Ishikawa (cell line): Measurements from ENCODE around the gene NHS.

Source experiments
- CEBPB ChIP-seq: IDR thresholded peaks from 2 replicates; pipeline ENCODE4 v1.6.1; 2012
- CREB1 ChIP-seq: IDR thresholded peaks from 2 replicates; pipeline ENCODE4 v1.6.1; 2012; ENCODE audit warnings: low read depth
- EGR1 ChIP-seq: IDR thresholded peaks from 2 replicates; pipeline ENCODE4 v1.6.1; 2012
- EP300 ChIP-seq: IDR thresholded peaks from 2 replicates; pipeline ENCODE4 v1.6.1; 2012; ENCODE audit warnings: borderline replicate concordance
- FOXM1 ChIP-seq: IDR thresholded peaks from 2 replicates; pipeline ENCODE4 v1.6.1; 2012; ENCODE audit warnings: low read depth, borderline replicate concordance
- MAX ChIP-seq: IDR thresholded peaks from 2 replicates; pipeline ENCODE4 v1.6.1; 2012
- NFIC ChIP-seq: IDR thresholded peaks from 2 replicates; pipeline ENCODE4 v1.6.1; 2012
- RAD21 ChIP-seq: IDR thresholded peaks from 2 replicates; pipeline ENCODE4 v1.6.1; 2012; ENCODE audit warnings: low read depth
- TAF1 ChIP-seq: IDR thresholded peaks from 2 replicates; pipeline ENCODE4 v1.6.1; 2012; ENCODE audit warnings: low read depth, mild to moderate bottlenecking
- TCF12 ChIP-seq: IDR thresholded peaks from 2 replicates; pipeline ENCODE4 v1.6.1; 2012; ENCODE audit warnings: low read depth
- TEAD4 ChIP-seq: IDR thresholded peaks from 2 replicates; pipeline ENCODE4 v1.6.1; 2012
- USF1 ChIP-seq: IDR thresholded peaks from 2 replicates; pipeline ENCODE4 v1.6.1; 2012
- YY1 ChIP-seq: IDR thresholded peaks from 2 replicates; pipeline ENCODE4 v1.6.1; 2012; ENCODE audit warnings: low read depth
- ZBTB7A ChIP-seq: IDR thresholded peaks from 2 replicates; pipeline ENCODE4 v1.6.1; 2012; ENCODE audit warnings: low read depth
- TF ChIP-seq, protein P1 (sequence below): IDR thresholded peaks from 2 replicates; pipeline ENCODE4 v1.6.1; 2012; ENCODE audit warnings: low read depth, mild to moderate bottlenecking

NHS gene

GRCh38 chrX:17560385-17560784 lies 185.4 kb downstream of the NHS start:
- TF ChIP-seq NFIC, result no peak
- no peak for TF ChIP-seq CREB1
- TF ChIP-seq ZBTB7A, result no peak
- TF ChIP-seq USF1, result no peak

DNA sequence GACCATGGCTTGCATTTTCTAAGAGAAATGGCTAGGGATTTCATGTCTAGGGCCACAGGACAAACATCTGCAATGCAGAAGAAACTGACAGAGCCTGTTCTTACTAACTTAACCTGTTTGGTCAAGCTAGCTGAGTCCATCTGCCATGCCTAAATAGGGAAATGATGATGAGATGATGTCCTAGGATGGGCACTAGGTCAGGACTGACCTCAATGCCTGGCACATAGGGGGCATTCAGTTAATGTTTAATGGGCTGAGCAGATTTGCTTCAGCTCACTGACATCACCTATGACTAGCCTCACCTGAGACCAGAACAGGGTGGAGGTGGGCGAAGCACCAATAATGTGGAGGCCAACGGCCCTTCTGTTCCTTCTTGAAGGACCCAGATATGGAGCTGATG lies 188.1 kb downstream of the NHS start:
- TF ChIP-seq TEAD4 (no peak), EGR1 (no peak), CEBPB (no peak), FOXM1 (no peak), TAF1 (no peak), USF1 (no peak), NFIC (no peak), TCF12 (no peak), CREB1 (no peak), RAD21 (no peak), YY1 (no peak), MAX (no peak), EP300 (no peak), ZBTB7A (no peak)
- TF ChIP-seq, protein P1, sequence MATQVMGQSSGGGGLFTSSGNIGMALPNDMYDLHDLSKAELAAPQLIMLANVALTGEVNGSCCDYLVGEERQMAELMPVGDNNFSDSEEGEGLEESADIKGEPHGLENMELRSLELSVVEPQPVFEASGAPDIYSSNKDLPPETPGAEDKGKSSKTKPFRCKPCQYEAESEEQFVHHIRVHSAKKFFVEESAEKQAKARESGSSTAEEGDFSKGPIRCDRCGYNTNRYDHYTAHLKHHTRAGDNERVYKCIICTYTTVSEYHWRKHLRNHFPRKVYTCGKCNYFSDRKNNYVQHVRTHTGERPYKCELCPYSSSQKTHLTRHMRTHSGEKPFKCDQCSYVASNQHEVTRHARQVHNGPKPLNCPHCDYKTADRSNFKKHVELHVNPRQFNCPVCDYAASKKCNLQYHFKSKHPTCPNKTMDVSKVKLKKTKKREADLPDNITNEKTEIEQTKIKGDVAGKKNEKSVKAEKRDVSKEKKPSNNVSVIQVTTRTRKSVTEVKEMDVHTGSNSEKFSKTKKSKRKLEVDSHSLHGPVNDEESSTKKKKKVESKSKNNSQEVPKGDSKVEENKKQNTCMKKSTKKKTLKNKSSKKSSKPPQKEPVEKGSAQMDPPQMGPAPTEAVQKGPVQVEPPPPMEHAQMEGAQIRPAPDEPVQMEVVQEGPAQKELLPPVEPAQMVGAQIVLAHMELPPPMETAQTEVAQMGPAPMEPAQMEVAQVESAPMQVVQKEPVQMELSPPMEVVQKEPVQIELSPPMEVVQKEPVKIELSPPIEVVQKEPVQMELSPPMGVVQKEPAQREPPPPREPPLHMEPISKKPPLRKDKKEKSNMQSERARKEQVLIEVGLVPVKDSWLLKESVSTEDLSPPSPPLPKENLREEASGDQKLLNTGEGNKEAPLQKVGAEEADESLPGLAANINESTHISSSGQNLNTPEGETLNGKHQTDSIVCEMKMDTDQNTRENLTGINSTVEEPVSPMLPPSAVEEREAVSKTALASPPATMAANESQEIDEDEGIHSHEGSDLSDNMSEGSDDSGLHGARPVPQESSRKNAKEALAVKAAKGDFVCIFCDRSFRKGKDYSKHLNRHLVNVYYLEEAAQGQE, result no peak

DNA sequence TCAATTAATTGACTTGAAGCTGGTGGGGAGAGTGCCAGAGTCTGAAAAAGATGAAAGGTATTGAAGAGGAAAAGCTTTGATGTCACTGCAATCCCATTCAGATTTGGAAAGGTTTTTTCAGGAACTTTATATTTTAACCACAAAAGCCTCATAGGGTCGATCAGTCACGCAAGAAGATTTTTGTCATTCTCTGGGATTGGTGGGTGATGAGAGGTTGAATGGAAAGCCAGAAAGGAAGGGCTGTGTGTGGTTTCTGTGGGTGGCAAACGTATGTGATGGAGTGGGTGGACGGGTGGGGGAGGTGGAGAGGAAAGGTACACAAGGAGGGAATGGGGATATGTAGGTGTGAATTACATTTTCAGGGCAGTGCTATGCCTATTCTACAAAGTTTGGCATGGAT lies 188.5 kb downstream of the NHS start:
- TF ChIP-seq ZBTB7A (no peak), EP300 (no peak), CEBPB (no peak), TAF1 (no peak), TCF12 (no peak), USF1 (no peak), CREB1 (no peak)

DNA sequence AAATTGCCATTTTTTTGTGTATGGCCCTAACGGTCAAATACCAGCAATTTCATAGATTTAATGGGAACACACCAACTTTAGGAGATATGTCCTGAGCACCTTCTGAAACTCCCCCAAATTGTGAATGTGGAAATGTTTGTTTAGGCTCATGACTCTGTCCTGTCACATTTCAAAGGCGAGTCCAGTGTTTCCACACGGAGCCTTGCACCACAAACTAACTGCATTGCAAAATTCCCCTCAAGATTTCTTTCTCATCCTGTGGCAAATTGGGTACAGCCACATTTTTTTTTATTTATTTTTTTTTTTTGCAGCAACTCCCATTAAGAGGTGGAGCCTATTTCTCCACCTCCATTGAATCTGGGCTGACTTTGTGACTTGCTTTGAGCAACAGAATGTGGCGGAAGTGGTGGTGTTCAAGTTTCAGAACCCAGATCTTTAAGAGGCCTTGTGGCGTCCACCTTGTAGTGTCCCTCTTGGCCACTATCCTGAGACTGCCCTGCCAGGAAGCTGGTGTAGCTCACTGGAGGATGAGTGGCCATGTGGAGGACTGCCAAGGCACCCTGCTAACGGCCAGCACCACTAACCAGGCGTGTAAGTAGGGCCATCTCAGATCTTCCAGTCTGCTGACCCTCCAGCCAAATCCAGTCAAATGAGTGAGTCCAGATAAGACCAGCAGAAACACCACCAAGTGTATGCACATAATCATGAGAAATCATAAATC lies 189.8 kb downstream of the NHS start:
- TF ChIP-seq NFIC (no peak), FOXM1 (no peak), CREB1 (no peak), MAX (no peak), TAF1 (no peak), YY1 (no peak), CEBPB (no peak), TCF12 (no peak), RAD21 (no peak), EP300 (no peak), TEAD4 (no peak), ZBTB7A (no peak), EGR1 (no peak), USF1 (no peak)
- TF ChIP-seq, protein P1, result no peak

DNA sequence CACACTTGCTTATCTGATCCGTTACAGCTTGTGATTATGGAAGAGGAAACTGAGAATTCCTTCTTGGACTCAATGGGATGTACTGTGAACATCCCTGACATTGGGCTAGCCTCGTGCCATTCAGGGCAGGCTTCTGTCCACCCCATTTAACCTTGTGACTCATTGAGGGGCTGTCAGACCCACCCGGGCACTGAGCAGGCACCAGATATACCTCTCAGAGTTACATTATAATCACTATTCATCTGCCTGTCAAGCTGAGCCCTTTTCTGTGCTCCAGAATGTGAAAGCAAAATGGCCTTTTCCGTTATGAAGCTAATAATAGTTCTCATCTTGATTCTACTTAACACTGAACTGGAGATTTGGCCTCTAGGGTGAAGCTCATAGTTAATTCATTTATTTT lies 191.7 kb downstream of the NHS start:
- TF ChIP-seq ZBTB7A (no peak), EP300 (no peak), NFIC (no peak), YY1 (no peak), MAX (no peak), TAF1 (no peak)
